ENCODE data around the gene FLRT3. TPM values are rescaled to one million over a fixed set of nuclear protein-coding genes. Genes with fewer than 3 reads are reported as not detected.

The FLRT3 gene
- total RNA-seq (2022; extraction: Qiagen RNA extraction) = 1.9 to 3.7 TPM (median 2.0 TPM) in 5 replicates

DNA sequence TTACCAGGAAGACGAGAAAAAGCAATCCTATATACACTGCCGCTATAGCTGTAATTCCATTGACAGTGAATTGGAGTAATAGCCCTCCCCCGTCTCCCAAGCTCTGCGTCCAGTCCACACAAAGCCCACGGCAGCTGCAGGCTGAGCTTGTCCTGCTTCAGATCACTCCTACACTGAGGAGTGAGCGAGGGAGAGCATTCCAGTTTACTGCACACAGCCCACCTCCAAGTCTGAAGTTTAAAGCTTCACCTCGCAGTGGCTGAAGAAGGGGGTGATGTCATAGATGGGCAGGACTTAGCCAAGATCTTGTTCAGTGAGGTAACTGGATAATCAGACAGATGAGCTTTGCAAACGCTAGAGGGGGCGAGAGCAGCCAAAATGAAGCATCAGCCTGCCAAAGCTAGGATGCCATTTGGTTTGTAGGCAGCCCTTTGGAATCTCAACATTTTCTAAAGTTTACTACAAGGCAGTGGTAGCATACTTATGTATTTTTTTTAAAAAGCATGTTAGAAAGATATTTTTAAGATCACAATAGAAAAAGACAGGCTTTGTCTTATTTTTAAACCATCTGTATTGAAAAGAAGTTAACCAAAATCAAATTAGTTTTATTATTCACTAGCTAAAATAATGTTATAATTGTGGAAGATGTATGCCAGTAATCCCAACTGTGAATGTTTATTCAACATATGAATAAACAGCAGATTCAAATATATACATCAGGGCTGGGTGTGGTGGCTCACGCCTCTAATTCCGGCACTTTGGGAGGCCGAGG, at the start of gene FLRT3:
Gene FLRT3, minus strand, starts transcription at position 213 of the 772 bp plus-strand sequence. CDS start 10,106 bp downstream, outside the sequence.

